ENCODE results near the gene ZFYVE21. TPM values are rescaled to one million over a fixed set of nuclear protein-coding genes. Genes with fewer than 3 reads are reported as not detected.

Gene ZFYVE21
- total and polyA plus RNA-seq, 7 experiments from 2014 or later: 5.8 to 19.0 (median 15.6) TPM

DNA sequence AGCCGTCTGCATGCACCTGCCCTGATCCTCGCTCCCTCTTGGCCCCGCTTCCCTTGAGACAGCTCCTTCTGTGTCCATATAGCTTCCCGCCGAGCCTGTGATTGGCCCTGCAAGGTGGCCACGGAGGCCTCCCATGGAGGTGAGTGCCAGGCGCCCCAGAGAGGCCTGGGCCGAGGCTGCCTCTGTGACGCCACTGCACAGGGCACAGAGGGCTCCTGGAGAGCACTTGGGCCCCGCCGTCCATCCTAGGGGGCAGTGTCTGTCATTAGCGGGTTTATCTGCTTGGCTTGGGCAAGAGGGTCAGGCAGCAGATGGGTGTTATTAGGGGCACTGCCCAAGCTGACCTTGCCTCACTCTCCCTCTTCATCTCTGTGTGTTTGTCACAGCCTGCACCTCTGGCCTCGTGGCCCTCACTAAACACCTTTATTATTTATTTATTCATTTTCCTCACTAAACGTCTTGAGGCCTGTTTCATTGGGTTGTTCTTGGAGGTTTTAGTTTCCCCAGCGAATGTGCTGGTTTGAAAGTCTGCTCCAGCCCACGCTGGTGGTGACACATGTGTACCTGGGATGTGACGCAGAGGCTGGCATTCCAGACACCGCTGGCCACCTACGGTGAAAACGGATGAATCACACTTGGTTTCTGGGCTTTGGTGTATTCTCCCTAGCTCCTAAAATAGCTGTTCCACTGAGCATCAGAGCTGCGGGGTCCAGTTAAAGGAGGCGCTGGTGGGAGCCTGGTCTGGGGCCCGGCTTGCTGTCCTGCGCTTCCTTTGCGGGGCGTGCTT, 5.9 kb downstream of the ZFYVE21 start:
- Mint-ChIP-seq H3K4me1 (peaks cover 25 to 43% (median 38%) of the 10 kb centered on the region in 7 donors), H3K27me3 (no peaks in the 10 kb centered on the region), H3K9me3 (no peaks in the 10 kb centered on the region), H3K27ac (no peak overlapping the region), H3K36me3 (peaks cover 0 to 2% (median 0%) of the 10 kb centered on the region in 5 donors), H3K4me3 (no peak overlapping the region)
- Histone ChIP-seq H3K36me3 (ENCODE audit: control insufficient read depth in 2 of 3, insufficient read depth in 3 of 3, low read length in 3 of 3) (peaks cover 0 to 12% (median 0%) of the 10 kb centered on the region in 3 experiments), H3K27me3 (ENCODE audit: control insufficient read depth in 2 of 2, insufficient read depth in 2 of 2, low read length in 2 of 2) (no peaks in the 10 kb centered on the region), H3K9me3 (ENCODE audit: control insufficient read depth in 2 of 3, low read length in 3 of 3) (no peaks in the 10 kb centered on the region), H3K4me1 (ENCODE audit: control insufficient read depth in 2 of 2, insufficient read depth in 2 of 2, low read length in 2 of 2) (peaks cover 5% of the 10 kb centered on the region in 2 donors), H3K27ac (ENCODE audit: low read depth, low read length) (no peak overlapping the region), H3K4me3 (ENCODE audit: low read length) (no peak overlapping the region)
- intact Hi-C loops (cut with micrococcal nuclease): no loop called here
- CTCF ChIA-PET: no interaction called here
- no peak for DNase-seq
- POLR2A ChIA-PET: no interaction called here
- ATAC-seq: no peak

DNA sequence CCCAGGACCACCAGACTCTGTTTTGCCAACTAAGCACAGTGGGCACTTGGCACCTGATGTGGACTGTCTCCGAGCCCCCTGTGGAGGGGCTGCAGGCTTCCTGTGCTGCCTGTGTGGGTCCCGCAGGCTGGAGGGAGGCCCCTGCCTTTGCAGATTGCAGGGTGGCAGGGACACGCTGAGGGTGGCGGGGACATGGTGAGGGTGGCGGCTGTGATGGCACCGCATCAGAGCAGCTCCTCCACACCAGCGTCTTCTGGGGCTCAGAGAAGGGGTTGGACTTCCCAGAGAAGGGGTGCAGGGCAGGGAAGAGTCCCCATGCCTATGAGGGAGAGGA, 8.1 kb downstream of the ZFYVE21 start:
- Mint-ChIP-seq H3K4me1 (peaks cover 10 to 26% (median 17%) of the 10 kb centered on the region in 7 donors), H3K4me3 (no peak overlapping the region), H3K36me3 (peaks cover 0 to 2% (median 0%) of the 10 kb centered on the region in 5 donors), H3K27me3 (no peaks in the 10 kb centered on the region), H3K27ac (no peak overlapping the region), H3K9me3 (no peaks in the 10 kb centered on the region)
- ChIA-PET POLR2A (no interaction called here), CTCF (no interaction called here)
- Histone ChIP-seq H3K27ac (ENCODE audit: low read depth, low read length) (no peak overlapping the region), H3K27me3 (ENCODE audit: control insufficient read depth in 2 of 2, insufficient read depth in 2 of 2, low read length in 2 of 2) (no peaks in the 10 kb centered on the region), H3K36me3 (ENCODE audit: control insufficient read depth in 2 of 3, insufficient read depth in 3 of 3, low read length in 3 of 3) (peaks cover 0 to 26% (median 0%) of the 10 kb centered on the region in 3 experiments), H3K4me1 (ENCODE audit: control insufficient read depth in 2 of 2, insufficient read depth in 2 of 2, low read length in 2 of 2) (peaks cover 0 to 4% of the 10 kb centered on the region in 2 donors), H3K9me3 (ENCODE audit: control insufficient read depth in 2 of 3, low read length in 3 of 3) (no peaks in the 10 kb centered on the region), H3K4me3 (ENCODE audit: low read length) (no peak overlapping the region)
- DNase-seq (no peak), ATAC-seq (no peak)
- intact Hi-C loops (cut with micrococcal nuclease): no loop called here

DNA sequence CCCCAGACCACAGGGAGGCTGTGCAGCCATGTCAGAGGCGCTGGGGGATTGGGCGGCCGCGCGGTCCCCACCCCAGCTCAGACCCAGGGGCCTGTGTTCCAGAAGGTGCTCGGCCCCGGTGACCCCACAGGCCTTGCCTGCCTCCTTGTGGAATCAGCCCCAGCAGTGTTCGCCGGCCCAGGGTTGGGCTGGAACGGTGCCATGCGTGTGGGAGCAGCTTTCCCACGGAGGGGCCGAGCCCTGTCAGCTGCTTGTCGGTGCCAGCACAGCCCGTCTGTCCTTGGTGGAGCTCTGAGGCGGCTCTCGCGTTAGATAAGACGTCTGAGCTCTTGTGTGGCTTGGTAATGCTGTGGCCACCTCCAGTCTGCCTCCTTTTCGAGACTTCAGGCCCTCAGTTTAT, 8.5 kb downstream of the ZFYVE21 start:
- Histone ChIP-seq H3K36me3 (ENCODE audit: control insufficient read depth in 2 of 3, insufficient read depth in 3 of 3, low read length in 3 of 3) (peaks cover 0 to 30% (median 0%) of the 10 kb centered on the region in 3 experiments), H3K4me3 (ENCODE audit: low read length) (no peak overlapping the region), H3K27me3 (ENCODE audit: control insufficient read depth in 2 of 2, insufficient read depth in 2 of 2, low read length in 2 of 2) (no peaks in the 10 kb centered on the region), H3K9me3 (ENCODE audit: control insufficient read depth in 2 of 3, low read length in 3 of 3) (no peaks in the 10 kb centered on the region), H3K4me1 (ENCODE audit: control insufficient read depth in 2 of 2, insufficient read depth in 2 of 2, low read length in 2 of 2) (peaks cover 0 to 4% of the 10 kb centered on the region in 2 donors), H3K27ac (ENCODE audit: low read depth, low read length) (no peak overlapping the region)
- H3K4me1 Mint-ChIP-seq: peaks cover 10 to 22% (median 15%) of the 10 kb centered on the region in 7 donors
- ATAC-seq (no peak), DNase-seq (no peak)
- peaks cover 0 to 4% (median 0%) of the 10 kb centered on the region in 5 donors for H3K36me3 Mint-ChIP-seq
- no peak overlapping the region for H3K27ac Mint-ChIP-seq
- H3K27me3 Mint-ChIP-seq: no peaks in the 10 kb centered on the region
- intact Hi-C loops (cut with micrococcal nuclease): no loop called here
- no peak overlapping the region for H3K4me3 Mint-ChIP-seq
- H3K9me3 Mint-ChIP-seq: no peaks in the 10 kb centered on the region
- POLR2A ChIA-PET: no interaction called here
- CTCF ChIA-PET: no interaction called here

DNA sequence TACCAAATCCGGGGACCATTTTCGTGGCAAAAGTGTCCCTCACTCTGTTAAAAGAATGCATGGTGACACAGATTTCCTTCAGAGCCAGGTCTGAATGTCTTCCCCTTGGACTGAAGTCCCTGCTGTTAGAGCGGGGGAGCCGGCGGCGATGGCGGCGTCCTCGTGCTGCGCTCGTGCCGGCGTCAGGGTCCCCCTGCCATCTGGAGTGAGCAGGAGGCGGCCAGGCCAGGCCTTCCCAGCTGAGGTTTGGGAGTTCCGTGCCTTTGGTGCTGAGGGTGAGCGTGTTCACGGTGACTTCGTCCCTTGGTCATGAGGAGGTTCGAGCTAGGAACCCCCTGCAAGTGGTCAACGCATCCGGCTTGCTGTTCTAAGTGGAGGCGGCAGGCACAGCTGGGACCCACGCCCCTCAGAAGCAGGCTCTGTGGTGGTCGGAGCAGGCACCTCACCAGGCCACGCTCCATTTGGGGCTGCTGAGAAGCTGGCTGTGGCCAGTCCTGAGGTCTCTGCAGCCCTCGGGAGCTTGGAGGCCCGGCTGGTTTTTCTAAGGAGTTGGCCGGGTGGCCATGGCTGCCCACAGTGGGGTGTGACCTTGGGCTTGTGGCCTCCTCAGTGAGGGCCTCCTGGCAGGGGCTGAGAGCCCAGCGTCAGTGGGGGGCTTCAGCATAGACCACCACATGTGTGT, 9.5 kb downstream of the ZFYVE21 start:
- Histone ChIP-seq H3K36me3 (ENCODE audit: control insufficient read depth in 2 of 3, insufficient read depth in 3 of 3, low read length in 3 of 3) (peaks cover 0 to 37% (median 0%) of the 10 kb centered on the region in 3 experiments), H3K9me3 (ENCODE audit: control insufficient read depth in 2 of 3, low read length in 3 of 3) (no peaks in the 10 kb centered on the region), H3K4me1 (ENCODE audit: control insufficient read depth in 2 of 2, insufficient read depth in 2 of 2, low read length in 2 of 2) (no peaks in the 10 kb centered on the region), H3K27ac (ENCODE audit: low read depth, low read length) (no peak overlapping the region), H3K4me3 (ENCODE audit: low read length) (no peak overlapping the region), H3K27me3 (ENCODE audit: control insufficient read depth in 2 of 2, insufficient read depth in 2 of 2, low read length in 2 of 2) (no peaks in the 10 kb centered on the region)
- intact Hi-C loops (cut with micrococcal nuclease): no loop called here
- ChIA-PET POLR2A (no interaction called here), CTCF (no interaction called here)
- no peak overlapping the region for H3K27ac Mint-ChIP-seq
- no peak overlapping the region for H3K4me3 Mint-ChIP-seq
- H3K27me3 Mint-ChIP-seq: no peaks in the 10 kb centered on the region
- no peaks in the 10 kb centered on the region for H3K9me3 Mint-ChIP-seq
- no peak for ATAC-seq
- no peak for DNase-seq
- peaks cover under 1 to 19% (median 4%) of the 10 kb centered on the region in 7 donors for H3K4me1 Mint-ChIP-seq
- peaks cover 0 to 10% (median 4%) of the 10 kb centered on the region in 5 donors for H3K36me3 Mint-ChIP-seq

DNA sequence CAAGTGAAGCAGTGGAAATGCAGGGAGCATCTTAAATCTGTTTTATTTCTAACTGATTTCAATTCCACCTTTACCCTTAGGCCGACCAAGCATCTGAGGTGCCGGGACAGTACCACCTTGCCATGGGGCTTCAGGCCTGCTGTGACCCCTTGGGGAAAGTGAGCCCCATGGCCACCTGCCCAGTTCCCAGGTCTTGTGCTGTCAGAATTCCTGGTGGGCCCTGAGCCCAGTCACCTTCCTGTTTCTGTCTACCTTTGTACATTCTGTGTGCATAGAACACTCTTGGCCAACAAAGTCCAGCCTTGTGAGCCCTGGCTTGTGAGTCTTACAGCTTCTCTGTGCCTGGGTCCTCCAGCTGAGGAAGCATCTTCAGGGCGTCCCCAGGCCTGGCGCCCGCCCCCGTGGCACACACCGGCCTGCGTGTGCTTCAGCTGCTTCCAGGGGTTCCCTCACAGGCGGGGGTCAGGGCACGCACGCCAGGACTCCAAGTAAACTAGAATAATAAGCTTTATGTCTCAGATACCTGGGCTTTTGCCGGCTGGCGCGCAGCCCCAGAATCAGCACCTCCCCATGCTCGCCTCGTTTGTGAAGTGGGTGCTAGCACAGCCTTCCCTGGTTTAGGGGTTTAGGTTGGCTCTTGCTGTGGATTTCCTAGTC, 10.3 kb downstream of the ZFYVE21 start:
- intact Hi-C loops (cut with micrococcal nuclease): no loop called here
- Histone ChIP-seq H3K9me3 (ENCODE audit: control insufficient read depth in 2 of 3, low read length in 3 of 3) (no peaks in the 10 kb centered on the region), H3K36me3 (ENCODE audit: control insufficient read depth in 2 of 3, insufficient read depth in 3 of 3, low read length in 3 of 3) (peaks cover 0 to 37% (median 0%) of the 10 kb centered on the region in 3 experiments), H3K4me1 (ENCODE audit: control insufficient read depth in 2 of 2, insufficient read depth in 2 of 2, low read length in 2 of 2) (no peaks in the 10 kb centered on the region), H3K27me3 (ENCODE audit: control insufficient read depth in 2 of 2, insufficient read depth in 2 of 2, low read length in 2 of 2) (no peaks in the 10 kb centered on the region), H3K4me3 (ENCODE audit: low read length) (no peak overlapping the region), H3K27ac (ENCODE audit: low read depth, low read length) (no peak overlapping the region)
- peaks cover 0 to 16% (median 0%) of the 10 kb centered on the region in 7 donors for H3K4me1 Mint-ChIP-seq
- ChIA-PET POLR2A (no interaction called here), CTCF (no interaction called here)
- no peak for ATAC-seq
- no peaks in the 10 kb centered on the region for H3K27me3 Mint-ChIP-seq
- H3K36me3 Mint-ChIP-seq: peaks cover 0 to 10% (median 4%) of the 10 kb centered on the region in 5 donors
- H3K27ac Mint-ChIP-seq: no peak overlapping the region
- DNase-seq: no peak
- H3K9me3 Mint-ChIP-seq: no peaks in the 10 kb centered on the region
- no peak overlapping the region for H3K4me3 Mint-ChIP-seq

DNA sequence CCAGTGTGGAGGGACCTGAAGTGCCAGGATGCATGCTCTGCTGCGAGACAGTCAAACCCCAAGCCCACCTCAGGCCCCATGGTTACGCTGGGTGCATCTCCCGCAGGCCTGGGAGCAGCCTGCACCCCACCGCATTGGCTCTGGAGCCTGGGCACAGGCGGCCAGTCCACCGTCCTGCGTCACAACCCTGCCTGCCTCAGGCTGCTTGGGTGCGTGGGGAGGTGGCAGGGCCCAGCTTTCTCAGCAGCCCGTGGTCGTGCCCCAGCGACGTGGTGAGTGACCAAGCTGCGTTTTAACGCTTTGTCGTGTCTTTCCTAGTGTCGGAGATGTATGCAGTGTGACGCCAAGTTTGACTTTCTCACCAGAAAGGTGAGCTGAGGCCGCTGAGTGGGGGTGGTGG, 10.9 kb downstream of the ZFYVE21 start:
- H3K27me3 Mint-ChIP-seq: no peaks in the 10 kb centered on the region
- DNase-seq (no peak), ATAC-seq (no peak)
- Histone ChIP-seq H3K4me1 (ENCODE audit: control insufficient read depth in 2 of 2, insufficient read depth in 2 of 2, low read length in 2 of 2) (no peaks in the 10 kb centered on the region), H3K27me3 (ENCODE audit: control insufficient read depth in 2 of 2, insufficient read depth in 2 of 2, low read length in 2 of 2) (no peaks in the 10 kb centered on the region), H3K4me3 (ENCODE audit: low read length) (no peak overlapping the region), H3K27ac (ENCODE audit: low read depth, low read length) (no peak overlapping the region), H3K9me3 (ENCODE audit: control insufficient read depth in 2 of 3, low read length in 3 of 3) (no peaks in the 10 kb centered on the region), H3K36me3 (ENCODE audit: control insufficient read depth in 2 of 3, insufficient read depth in 3 of 3, low read length in 3 of 3) (peaks cover 0 to 37% (median 0%) of the 10 kb centered on the region in 3 experiments)
- no peak overlapping the region for H3K27ac Mint-ChIP-seq
- H3K4me1 Mint-ChIP-seq: peaks cover 0 to 11% (median 0%) of the 10 kb centered on the region in 7 donors
- no peak overlapping the region for H3K4me3 Mint-ChIP-seq
- no peaks in the 10 kb centered on the region for H3K9me3 Mint-ChIP-seq
- intact Hi-C loops (cut with micrococcal nuclease): no loop called here
- ChIA-PET POLR2A (no interaction called here), CTCF (no interaction called here)
- H3K36me3 Mint-ChIP-seq: peaks cover 0 to 10% (median 4%) of the 10 kb centered on the region in 5 donors
